GM06990 (cell line): ENCODE results near the gene HSPA8.
A peak's percentile ranks its signal among the peaks of the same experiment; 100 is the strongest.

Experiments
- DNase-seq: peaks from one replicate; pipeline ENCODE4 v3.0.0-alpha.2; 2011; ENCODE audit not compliant: insufficient read length; ENCODE audit errors: extremely low read depth
- H3K27me3 ChIP-seq: replicated peaks from 2 replicates; pipeline ENCODE4 v1.6.0; 2011; ENCODE audit warnings: low read length; ENCODE audit not compliant: control insufficient read depth, insufficient read depth
- H3K36me3 ChIP-seq: 2 replicates; pipeline ENCODE4 v1.5.1; 2011; ENCODE audit warnings: low read length; ENCODE audit not compliant: control insufficient read depth, insufficient read depth
- H3K4me3 ChIP-seq: replicated peaks from 2 replicates; pipeline ENCODE4 v1.5.1; 2011; ENCODE audit warnings: low read depth, mild to moderate bottlenecking, control low read depth, low read length
- TF ChIP-seq, protein P1 (sequence below): IDR thresholded peaks from 2 replicates; pipeline ENCODE4 v1.5.1; 2011; ENCODE audit warnings: low read length, control low read depth, mild to moderate bottlenecking, inconsistent platforms; ENCODE audit not compliant: insufficient read depth, poor library complexity, severe bottlenecking

Gene HSPA8

DNA sequence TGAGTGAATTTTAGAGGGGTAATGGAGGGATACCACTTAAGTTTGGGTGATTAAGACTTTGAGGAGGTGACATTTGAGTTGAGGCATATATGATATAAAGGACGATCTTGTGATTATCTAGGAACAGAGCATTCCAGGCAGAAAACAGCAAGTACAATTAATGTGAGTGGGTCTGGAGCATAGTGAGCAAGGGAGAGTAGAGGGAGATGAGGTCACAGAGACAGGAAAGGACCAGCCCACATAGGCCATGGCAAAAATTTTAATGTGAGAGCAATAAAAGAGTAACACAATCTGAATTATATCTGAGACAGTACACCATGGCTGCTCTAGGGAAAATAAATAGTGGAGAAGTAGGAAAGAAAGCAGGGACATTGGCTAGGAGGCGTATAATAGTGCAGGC is 14.5 kb upstream of the HSPA8 start:
- DNase-seq: no peak
- Histone ChIP-seq H3K27me3 (no peaks in the 10 kb centered on the region), H3K36me3 (no peaks in the 10 kb centered on the region), H3K4me3 (no peak overlapping the region)
- TF ChIP-seq, protein P1, sequence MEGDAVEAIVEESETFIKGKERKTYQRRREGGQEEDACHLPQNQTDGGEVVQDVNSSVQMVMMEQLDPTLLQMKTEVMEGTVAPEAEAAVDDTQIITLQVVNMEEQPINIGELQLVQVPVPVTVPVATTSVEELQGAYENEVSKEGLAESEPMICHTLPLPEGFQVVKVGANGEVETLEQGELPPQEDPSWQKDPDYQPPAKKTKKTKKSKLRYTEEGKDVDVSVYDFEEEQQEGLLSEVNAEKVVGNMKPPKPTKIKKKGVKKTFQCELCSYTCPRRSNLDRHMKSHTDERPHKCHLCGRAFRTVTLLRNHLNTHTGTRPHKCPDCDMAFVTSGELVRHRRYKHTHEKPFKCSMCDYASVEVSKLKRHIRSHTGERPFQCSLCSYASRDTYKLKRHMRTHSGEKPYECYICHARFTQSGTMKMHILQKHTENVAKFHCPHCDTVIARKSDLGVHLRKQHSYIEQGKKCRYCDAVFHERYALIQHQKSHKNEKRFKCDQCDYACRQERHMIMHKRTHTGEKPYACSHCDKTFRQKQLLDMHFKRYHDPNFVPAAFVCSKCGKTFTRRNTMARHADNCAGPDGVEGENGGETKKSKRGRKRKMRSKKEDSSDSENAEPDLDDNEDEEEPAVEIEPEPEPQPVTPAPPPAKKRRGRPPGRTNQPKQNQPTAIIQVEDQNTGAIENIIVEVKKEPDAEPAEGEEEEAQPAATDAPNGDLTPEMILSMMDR: no peak

DNA sequence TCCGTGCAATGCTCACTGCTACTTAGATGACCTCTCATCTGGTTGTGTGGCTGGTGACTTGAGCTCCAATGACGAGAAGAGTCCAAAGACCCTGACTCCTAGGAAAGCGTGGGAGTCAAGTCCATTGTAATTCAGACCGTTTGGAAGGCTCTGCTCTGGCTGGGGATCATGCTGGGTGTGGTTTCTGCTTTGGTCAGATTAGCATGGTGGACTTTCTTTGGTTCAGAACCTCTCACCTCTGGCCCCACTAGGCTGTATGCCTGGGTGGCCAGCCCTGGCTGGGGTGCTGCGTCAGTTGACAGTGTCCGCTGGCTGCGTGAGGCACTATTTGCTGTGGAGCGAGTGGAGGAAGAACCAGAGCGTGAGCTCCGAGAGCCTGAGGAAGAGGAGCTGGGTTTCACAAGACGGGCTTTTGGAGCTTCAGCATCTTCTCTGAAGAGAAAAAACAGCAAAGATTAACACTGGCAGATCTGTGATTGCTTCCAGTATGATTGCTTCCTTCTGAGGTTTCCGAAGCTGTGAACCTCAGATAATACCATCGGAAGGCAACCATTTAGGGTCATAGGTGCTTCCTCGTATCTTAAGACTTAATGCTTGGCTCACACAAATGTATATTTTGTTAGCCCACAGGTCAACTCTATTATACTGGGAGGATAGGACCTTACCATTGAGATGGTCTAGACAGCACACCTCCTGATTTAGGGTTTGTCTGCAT is 11.6 kb upstream of the HSPA8 start:
- no peaks in the 10 kb centered on the region for H3K27me3 ChIP-seq
- no peak for DNase-seq
- TF ChIP-seq, protein P1: no peak
- H3K36me3 ChIP-seq: no peaks in the 10 kb centered on the region
- H3K4me3 ChIP-seq: no peak overlapping the region

DNA sequence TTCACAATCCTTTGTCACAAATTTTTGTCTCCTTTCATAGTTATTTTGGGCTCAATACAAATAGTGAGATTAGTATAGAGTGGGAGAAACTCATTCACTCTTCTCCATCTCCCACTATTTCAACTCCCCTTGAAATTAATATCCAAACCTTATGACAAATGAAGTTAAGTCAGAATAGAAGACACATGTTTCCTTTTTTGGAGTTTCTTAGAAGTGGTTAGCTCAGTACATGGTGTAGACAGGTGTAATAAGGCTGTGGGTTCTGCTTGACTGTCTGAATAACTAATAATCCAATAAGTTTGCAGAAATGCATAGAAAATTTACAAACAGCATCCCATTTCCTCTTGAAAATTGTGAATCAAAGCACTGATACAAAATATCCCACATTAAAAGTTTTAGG is 10.8 kb upstream of the HSPA8 start:
- Histone ChIP-seq H3K4me3 (no peak overlapping the region), H3K36me3 (no peaks in the 10 kb centered on the region), H3K27me3 (no peaks in the 10 kb centered on the region)
- TF ChIP-seq, protein P1: no peak
- DNase-seq: no peak

DNA sequence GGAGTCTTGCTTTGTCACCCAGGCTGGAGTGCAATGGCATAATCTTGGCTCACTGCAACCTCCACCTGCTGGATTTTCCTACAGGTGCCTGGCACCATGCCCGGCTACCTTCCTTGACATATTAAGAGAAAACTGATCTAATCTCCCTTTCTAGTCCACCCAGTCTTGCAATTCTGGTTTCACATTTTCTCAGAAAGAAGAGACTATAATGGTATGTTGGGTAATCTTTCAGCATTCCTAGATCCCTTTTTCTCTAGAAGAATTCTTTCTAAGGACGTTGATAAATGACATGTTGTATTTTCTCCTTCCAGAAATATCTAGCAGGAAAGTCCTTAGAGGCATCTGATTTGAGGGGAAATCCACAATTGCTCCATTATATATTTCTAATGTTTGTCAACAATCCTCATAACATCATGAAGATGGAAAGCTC is 10.4 kb upstream of the HSPA8 start:
- Histone ChIP-seq H3K4me3 (no peak overlapping the region), H3K27me3 (no peaks in the 10 kb centered on the region), H3K36me3 (no peaks in the 10 kb centered on the region)
- DNase-seq: no peak
- TF ChIP-seq, protein P1: no peak

DNA sequence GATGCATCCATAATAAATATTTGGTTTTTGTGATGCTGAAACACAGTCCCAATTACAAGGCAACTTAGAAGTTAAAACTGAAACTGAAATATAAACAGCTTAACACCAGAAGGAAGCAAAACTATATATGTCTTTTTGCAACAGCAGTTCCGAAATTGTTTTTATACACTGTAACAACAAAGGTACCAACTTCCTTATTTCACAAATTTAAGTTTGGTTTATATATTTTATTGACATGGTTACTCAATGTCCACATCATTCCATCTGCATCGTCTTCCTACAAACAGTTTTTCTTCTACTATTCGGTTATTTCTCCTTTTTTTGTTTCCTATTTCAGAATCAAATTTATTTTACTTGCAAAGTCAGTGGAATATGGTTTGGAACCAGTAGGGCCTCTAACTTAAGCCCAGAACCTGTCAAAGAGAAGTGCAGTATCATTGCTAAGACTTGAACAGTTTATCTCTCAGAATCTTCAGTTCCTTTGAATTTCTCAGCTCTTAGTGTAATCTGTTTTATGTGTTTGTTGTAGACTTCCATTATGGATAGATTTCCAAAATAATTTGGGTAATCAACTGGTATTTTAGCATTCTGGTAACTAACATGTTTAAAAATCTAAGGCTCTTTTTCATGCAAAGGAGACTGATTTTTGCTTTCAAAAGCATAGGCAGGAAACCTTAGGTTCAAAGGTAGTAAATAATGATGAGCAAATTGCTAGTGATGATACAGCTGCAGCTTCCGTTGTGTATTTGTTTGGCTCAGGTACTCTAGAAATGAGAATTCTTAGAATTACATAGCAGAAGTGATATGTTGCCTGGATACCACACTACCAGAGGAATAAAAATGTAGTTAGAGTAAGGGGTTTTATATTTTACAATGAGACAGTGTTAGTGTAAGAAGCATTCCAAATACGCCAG is 8.2 kb upstream of the HSPA8 start:
- H3K4me3 ChIP-seq: peak overlapping the region; percentile 53
- TF ChIP-seq, protein P1: no peak
- no peaks in the 10 kb centered on the region for H3K27me3 ChIP-seq
- DNase-seq: no peak
- H3K36me3 ChIP-seq: no peaks in the 10 kb centered on the region
